Measurements from ENCODE around the gene RAPGEF4.

RAPGEF4 gene

DNA sequence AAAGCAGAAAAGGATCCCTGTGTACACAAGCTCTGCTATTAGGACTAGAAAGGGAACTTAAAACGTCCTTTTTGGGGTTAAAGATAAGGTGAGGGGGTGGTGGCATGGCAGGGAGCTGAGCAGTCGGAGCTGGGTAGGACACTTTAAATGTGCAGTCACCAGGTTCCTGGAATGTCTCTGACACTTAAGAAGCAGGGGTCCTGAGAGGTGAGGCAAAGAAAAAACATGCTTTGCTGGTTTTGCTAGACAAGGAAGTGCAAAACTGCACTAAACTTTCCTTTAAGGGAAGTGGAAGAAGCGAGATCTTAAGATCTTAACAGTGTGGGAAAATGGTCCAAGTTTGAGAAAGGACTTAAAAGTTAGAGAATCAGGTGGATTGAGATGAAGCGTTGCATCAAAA, 240.5 kb downstream of the RAPGEF4 start:
- no peak for DNase-seq

DNA sequence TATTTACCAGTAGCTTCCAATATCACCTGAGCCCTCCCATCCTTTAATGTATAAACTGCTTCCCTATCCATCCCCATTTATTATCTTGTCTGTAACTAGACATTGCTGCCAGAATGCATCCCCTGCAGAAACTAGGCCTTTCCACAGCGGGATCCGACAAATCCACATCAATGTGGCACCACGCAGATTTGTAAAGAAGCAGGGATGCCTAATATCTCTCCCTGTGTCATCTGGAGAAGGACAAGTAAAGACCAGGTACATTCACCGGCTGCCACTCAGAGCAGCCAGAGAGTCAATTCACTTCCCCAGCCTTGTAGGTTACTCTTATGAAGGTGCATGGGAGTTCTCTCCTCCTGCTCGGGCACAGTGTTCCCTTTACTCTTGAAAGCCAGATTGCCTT, 241.2 kb downstream of the RAPGEF4 start:
- no peak for DNase-seq

DNA sequence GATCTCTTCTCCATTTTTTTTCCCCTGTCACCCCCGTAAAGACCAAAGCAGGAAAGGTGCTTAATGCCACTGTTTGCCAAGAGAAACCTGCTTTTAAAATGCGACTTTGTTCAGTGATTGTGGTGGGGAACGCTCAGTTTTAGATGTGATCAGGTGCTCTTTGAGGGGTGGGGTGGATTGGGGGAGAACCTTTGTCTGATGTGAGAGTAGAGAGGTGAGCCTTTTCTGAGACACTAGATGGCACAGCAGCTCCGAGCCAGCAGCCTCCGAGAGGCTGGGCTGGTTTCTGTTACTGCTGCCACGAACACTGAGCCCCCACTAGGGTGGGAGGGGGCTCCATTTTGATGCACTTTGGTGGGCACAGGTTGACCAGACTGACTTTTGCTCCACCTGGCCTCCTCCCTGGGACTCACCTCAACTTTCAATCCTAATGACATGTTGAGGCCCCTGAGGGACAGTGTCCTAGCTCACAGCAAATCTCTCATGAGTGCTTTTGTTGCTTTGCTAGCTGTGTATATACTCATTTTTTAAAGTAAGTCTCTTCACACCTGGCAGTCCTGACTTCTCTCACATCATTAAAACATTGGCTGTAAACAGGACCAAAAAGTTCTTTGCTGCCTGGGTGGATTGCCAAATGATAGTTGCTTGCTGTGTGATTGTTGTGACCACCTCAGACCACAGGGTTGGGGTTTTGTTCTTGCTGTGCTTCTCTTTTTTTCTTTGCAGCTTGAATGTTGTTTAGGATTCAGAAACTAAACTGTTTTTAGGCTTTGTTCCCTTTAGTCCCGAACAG, 241.8 kb downstream of the RAPGEF4 start:
- peak; percentile 72 for DNase-seq

DNA sequence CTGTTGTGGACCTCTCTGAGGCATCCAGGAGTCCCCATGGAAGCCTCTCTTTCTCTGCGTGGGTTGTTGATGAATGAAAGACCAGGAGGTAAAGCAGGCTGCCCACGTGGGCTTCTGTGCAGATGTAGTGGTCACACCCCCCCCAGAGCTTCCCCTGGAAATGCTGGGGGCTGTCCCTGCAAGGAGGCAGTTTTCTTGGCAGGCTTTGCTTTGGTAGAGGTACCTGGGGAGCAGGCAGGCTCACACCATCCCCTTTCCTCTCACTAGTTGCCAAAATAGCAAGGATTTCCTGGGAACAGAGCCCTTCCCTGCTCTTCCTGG, 242.4 kb downstream of the RAPGEF4 start:
- peak; percentile 48 for DNase-seq

DNA sequence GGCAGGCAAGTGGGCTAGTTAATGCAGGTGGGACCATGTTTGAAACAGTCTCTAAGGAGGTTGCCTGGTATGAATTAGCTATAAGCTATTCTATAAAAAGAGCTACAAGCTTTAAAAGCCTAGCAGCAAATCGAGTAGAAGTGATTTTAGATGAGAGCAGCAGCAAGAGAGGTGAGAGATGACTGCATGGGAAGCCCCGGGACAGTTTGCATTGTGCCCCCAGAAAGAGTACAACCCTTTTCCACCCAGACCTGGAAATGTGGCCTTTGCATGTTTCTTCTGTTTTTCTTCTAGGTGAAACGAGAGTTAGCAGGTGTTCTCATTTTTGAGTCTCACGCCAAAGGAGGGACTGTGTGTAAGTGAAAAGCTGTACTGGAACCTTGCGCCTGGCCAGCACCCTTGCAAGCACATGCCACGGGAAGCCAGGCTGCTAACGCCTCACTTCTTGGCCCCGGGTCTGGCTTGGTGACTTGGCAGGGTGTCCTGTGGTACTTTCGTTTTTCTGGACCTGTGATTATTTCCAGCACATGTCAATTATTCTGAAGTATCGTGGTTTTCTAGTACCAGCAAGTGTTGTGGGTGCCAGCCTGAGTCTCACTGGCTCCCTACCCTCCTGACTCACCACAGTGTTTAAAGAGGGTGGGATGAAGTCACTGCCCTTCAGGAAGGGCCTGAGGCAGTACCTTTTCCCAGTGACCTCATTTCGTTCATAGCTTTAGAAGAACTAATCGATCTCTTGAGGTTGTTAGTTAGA, 249.7 kb downstream of the RAPGEF4 start:
- DNase-seq: no peak

DNA sequence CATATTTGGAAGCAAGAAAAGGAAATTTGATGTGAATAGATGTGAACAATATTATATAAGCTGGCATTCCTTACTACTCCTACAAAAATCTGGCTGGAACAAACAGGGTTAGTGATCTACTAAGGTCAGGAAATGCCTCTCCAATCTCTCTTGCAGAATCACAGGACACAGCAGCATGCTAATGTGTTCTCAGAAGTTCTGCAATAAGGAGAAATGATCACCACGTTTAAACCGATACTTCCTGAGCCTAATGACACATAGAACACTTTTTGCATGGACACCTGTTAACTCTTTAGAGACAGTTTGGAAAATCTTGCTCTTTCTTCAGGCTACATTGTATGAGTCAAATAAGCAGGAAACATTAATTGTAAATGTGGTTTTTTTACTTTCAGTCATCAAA, 250.4 kb downstream of the RAPGEF4 start:
- DNase-seq: no peak

DNA sequence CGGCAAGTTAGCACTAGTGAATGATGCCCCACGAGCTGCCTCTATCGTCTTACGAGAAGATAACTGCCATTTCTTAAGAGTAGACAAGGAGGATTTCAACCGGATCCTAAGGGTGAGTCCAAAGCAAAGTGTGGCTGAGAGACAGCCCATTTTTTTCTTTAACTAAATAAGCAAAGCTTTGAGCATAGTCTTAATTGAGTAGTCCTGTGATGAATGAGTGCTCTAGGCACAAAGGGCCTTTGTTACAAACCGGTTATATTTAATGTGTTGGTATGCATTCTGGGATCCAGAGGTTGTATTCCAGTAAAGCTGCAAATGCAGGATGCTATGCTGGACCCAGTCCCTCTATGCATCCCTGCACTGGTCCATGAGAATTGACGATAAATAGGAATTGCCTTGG, 253.1 kb downstream of the RAPGEF4 start:
- DNase-seq: no peak

DNA sequence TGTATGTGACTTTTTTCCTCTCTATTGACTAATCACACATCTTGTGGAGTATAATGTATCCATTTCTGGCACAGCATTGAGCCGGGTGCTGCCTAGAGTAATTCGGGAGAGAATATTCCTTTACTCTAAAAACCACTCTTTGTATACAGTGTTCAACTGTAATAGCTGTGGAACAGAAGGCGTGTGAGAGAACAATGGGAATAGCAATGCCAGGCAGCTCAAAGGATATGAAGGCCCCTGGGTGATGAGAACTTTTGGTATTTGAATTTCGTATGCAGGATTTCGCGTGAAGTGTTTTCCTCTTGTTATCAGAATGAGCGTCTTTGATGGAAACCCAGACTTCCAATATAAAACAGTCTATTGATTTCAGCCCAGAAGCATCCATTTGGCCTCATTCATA, 255.4 kb downstream of the RAPGEF4 start:
- DNase-seq: no peak

DNA sequence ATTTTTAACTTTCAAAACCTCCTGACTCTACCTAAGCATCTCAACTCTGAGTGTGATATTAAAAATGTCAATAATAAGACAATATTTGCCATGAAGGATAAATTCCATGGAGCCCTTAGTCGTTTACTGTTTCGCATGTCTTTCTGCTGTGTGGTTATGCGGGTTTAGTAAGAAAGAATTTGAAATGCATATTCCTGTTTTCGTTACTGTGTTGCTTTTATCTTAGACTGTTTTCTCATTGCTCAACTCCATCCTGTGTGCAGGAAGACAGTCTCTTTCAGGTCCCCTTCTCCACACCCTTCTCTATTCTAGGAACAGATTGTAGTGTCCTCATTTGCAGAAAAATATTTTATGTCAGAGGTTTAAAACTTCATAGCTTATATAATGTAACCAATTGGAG, 257.5 kb downstream of the RAPGEF4 start:
- no peak for DNase-seq

DNA sequence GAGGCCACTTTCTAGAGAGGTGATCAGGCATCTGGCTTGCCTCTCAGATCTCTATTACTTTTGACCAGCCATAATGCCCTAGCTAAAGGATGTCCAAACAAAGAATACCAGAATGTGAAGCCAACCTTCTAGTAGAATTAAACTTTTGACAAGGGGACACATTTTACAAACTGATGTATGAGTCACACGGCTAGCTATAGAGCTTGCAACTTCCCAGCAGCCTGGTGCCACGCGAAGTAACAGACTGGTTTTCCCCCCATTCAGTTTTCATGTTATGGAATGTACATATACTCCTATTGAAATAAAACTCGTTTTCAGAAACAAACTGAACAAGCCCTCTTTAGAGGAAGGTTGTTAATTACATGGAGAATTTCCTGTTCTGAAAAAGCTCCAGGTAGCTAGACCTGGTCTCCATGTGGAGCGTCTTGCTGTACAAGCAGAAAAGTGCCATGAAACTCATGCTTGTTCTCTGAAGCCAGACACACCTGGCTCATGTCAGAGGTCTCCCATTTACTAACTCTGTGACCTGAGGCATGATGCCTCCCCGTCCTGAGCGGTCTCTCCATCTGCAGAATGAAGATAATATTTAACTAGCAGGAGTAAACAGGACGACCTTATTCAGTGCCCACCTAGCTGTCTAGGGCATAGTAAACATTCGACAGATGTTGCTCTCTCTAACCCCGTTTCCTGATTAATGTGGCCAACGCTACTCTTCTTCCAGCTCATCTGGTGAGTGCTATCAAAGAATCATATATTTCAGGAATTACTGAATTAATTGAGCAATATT, 258.5 kb downstream of the RAPGEF4 start:
- DNase-seq: no peak

DNA sequence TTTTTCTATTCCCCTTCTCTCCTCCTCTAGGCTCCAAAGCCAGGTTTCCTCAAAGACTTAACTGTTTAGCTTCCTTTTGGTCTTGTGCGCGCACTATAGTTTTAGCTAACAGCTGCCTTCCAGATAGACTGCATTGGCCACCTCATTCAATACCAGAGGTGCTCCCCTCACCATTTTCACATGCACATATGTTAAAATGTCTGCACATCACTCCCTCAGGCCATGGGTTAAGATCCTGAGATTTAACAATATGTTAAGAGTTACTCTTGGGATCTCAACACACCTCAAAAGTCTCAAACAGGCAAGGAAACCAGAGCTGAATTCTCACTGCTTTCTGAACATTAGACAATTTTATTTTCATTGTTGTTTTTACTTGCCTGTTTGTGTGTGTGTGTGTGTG, 259.2 kb downstream of the RAPGEF4 start:
- DNase-seq: no peak

DNA sequence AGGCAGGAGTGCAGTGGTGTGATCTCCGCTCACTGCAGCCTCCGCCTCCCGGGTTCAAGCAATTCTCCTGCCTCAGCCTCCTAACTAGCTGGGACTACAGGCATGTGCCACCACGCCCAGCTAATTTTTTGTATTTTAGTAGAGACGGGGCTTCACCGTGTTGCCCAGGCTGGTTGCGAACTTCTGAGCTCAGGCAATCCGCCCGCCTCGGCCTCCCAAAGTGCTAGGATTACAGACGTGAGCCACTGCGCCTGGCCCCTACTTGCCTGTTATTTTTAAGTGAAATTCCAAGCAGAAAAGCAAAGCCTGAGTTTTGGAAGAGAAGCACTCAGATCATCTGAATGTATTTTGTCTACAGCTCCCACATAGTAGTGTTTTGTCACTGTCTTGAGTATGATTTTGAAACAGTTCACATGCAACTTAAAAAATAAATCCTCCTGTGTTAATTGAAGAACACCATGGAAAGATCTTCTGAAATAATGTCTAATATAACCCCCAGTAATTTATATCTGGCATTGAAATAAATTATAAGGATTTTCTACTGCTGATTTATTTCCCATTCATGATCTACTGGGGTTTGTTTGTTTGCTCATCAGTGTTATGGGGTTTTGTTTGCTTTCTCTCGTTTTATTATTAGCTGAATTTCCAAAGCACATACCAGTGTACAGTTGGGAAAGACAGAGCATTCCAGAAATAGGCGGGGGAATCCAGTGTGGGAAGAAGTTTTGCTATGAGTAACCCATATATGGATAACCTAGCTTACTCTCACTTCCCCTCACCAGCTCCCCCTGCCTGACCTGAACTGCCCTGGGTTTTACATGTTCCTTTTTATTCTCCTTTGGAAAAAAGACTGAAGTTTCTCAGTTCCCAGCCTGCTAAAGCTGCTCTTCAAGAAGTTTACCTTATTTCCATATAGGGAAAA, 259.9 kb downstream of the RAPGEF4 start:
- no peak for DNase-seq

DNA sequence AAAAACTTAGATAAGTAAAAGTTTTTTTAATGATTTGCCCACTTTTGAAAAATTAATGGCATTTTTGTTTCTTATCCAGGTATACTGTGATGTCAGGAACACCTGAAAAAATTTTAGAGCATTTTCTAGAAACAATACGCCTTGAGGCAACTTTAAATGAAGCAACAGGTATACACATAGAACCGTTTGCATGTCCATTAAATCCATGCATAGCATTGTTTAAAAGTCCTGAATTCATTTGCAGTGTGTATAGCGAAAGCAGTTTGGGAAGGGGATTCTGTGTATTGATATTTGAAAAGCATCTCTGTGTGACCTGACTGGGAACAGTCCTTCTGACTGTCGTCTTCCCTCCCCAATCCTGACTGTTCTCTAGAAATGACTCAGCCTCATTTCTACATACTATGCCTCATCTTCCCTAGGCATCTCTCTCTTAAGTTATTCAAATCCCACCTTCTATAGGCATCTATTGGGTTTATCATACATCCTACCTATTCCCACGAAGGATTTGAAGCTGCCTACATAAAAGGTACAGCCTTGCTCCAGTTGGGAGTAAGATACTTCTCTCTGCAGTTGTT, 260.8 kb downstream of the RAPGEF4 start:
- DNase-seq: no peak

DNA sequence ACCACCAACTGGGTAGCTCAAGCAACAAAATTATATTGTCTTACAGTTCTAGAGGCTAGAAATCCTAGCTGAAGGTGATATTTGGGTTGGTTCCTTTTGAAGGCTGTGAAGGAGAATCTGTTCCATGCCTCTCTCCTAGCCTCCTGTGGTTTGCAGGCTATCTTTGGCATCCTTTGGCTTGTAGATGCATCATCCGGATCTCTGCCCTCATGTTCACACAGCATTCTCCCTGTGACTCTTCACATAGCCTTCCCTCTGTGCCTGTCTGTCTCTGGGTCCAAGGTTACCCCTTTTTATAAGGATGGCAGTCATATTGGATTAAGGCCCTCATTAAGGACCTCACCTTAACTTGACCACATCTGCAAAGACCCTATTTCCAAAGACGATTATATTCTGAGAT, 261.4 kb downstream of the RAPGEF4 start:
- DNase-seq: no peak

DNA sequence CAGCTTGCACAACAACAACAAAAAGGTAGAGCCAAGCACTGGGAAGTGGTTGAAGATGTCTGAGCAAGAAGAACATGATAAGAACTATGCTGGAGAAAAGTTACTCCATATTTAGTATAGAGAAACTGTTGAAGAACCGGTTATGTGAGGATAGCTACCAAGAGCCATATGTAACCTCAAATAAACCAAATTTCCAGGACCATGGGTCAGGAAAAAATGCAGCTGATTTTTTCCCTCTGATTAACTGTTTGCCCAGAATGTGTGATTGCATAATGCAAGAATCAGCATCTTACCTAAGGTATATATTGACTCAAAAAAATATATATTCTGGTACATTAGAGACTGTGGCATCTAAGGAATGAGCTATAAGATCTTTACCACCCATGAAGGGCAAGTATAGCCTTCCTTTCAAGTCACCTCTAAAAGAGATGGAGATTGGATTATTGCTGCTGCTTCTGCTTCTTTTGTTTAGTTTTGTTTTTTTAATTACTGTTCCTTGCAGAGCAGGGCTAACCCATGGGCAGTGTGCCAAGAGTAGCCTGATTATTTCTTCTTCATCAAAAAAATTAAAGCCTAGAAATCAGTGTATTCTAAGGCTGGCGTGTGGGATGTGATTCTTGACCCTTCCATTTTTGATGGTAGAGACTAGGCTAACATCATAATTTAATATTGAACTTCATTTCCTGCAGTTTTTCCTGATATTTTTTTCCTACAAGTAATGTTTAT, 263.1 kb downstream of the RAPGEF4 start:
- DNase-seq: no peak

DNA sequence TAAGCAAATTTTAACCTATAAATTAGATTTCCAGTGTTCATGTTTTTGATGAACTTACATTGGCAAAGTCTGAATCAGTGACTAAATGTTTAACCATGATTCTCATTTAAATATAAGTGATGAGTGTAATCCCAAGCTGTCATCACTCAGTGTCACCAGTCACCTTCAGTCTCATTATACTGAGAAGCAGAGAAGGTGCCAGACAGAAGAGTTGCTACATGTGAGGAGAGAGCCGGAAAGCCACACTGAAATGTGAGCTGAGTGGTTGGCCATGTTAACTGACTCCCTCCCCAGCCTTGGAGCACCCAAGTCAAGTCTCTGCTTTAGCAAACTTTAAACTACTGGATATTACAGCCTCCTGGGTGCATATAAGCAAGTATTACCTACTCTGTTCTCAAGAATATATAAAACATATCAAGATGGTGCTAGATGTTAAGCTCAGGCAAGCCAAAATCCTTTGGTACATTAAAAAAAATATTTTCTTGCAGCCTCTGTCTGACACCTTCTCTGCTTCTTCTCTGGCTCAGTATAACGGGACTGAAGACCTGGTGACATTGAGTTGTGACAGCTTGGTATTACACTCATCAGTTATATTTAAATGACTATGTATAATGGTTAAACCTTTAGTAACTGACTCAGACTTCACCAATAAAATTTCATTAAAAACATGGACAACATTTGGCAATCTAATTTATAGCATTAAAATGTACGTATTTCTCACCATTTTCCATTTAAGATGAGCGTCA, 264.2 kb downstream of the RAPGEF4 start:
- peak; percentile 36 for DNase-seq

DNA sequence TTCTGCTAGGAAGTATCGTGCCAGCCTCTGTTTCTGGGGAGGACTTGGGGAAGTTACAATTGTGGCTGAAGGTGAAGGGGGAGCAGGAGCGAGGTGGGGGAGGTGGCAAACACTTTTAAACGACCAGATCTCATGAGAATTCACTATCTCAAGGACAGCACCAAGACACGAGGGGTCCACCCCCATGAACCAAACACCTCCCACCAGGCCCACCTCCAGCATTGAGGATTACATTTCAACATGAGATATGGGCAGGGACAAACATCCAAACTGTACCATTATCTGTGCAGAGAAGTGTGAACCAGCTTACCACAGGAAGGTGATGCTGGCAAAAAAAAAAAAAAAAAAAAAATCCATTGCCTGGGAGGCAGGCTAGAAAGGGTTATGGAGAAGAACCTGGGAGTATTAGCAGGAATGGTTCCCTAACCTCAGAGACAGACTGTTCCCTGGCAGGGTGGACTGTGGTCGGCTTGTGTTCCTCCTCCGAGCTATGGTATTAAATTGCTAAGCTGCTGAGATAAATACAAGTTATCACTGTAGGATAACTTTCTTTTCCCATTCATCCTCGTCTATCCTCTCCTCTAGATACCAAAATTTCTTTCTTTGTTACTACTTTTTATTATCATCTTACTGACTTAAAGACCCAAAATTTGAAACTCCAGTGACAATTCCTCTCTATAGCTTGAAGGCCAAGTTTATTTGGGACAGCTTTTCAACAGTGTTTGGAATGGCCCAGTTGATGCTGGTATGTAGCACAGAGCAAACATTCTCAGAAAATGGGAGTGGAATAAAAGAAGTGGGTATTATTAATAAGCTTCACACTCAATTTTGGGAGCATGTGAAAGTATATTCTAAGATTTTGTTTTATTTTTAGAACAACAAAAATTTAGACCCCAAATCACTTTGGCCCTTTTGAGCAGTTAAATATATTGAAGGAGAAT, 266.3 kb downstream of the RAPGEF4 start:
- DNase-seq: peak; percentile 52

DNA sequence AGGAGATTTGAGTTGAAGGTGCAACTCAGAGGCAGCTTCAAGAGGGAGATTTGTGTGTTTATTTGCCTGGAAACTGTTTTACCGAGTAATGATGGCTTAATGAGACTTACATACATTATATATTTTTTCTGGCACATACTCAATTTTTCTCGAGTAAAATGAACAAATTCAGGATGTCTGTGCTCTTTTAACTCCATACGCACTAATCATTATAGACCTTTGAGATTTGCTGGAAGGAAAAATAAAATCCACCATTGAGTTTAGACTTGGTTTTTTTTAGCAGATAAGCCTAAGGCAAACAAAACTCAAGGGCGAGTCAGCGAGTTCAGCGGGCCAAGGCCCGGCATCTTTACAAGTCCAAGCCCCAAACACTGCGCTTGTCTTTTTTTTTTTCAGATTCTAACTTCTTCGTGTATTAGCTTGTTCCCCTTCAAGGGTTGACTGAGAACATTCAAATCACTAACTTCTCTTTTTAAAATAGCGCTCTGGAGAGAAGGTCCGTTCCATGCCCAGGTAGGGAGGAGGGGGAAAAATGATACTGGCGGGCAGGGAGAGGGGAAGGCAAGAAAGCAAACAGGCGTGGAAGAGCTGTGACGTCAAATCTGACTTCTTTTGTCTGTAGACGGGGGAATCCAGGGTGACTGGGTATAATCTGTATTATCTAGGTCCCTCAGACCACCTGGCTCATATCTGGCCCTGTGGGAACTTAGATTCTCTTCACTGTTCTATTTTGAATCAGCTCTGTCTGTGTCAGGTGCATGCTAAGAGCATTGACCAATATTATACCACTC, 267.3 kb downstream of the RAPGEF4 start:
- DNase-seq: peak; percentile 99

DNA sequence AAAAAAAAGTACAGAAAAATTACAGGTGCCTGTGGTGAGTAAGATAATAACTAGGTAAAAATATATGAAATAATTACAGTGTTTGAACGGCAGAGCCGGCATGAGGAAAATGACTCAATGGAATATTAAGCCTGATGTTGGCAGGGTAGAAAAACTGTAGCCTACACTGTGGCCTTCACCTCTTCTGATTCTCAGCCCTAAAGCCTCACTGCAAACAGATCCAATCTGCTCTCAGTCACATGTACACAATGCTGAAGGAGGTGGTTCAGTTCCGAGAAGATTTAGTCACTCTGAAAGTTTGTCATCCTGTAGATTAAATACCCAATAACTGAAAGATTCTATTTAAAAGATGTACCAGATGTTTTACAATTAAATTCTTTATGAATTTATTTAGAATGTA, 273.1 kb downstream of the RAPGEF4 start:
- DNase-seq: peak; percentile 95

Data from NCI-H82 (cell line).